NCI-H146 treated with DMSO at 0.1 percent for 48 hours (cell line): ENCODE results near the gene MAN2A1.
"Not testable (repeated sequence)": the region's sequence is repeated elsewhere in the genome, so short reads cannot be mapped to it uniquely, and the experiment has no call there.

Experiments
- DNase-seq: peaks from one replicate; lab custom pipeline; 2025; ENCODE audit not compliant: unreplicated experiment; lab: John Stamatoyannopoulos, UW

Gene MAN2A1

GRCh38 chr5:109750463-109750862 lies 60.7 kb downstream of the MAN2A1 start:
- DNase-seq: no peak

- DNase-seq: no peak
Observed at GRCh38 chr5:109753279-109753678, 63.6 kb downstream of the MAN2A1 start.

- no peak for DNase-seq
Observed at GRCh38 chr5:109754319-109754718, 64.6 kb downstream of the MAN2A1 start.

- DNase-seq: no peak
Observed at GRCh38 chr5:109755761-109756160, 66.0 kb downstream of the MAN2A1 start.

- DNase-seq: no peak
Observed at GRCh38 chr5:109756543-109757185, 66.9 kb downstream of the MAN2A1 start.

- DNase-seq: no peak
Observed at GRCh38 chr5:109757490-109757889, 67.8 kb downstream of the MAN2A1 start.

GRCh38 chr5:109759306-109759705 lies 69.6 kb downstream of the MAN2A1 start:
- DNase-seq: no peak

GRCh38 chr5:109760130-109760529 lies 70.4 kb downstream of the MAN2A1 start:
- not testable (repeated sequence) for DNase-seq

- DNase-seq: no peak
Observed at GRCh38 chr5:109762821-109763220, 73.1 kb downstream of the MAN2A1 start.

GRCh38 chr5:109767184-109767995 lies 77.7 kb downstream of the MAN2A1 start:
- DNase-seq: no peak

- DNase-seq: no peak
Observed at GRCh38 chr5:109767997-109768396, 78.3 kb downstream of the MAN2A1 start.

GRCh38 chr5:109769597-109770291 lies 80.0 kb downstream of the MAN2A1 start:
- no peak for DNase-seq

GRCh38 chr5:109775130-109775529 lies 85.4 kb downstream of the MAN2A1 start:
- no peak for DNase-seq

- no peak for DNase-seq
Observed at GRCh38 chr5:109779036-109779735, 89.5 kb downstream of the MAN2A1 start.

GRCh38 chr5:109784687-109785086 lies 95.0 kb downstream of the MAN2A1 start:
- no peak for DNase-seq

- no peak for DNase-seq
Observed at GRCh38 chr5:109786206-109786855, 96.6 kb downstream of the MAN2A1 start.

GRCh38 chr5:109788596-109788995 lies 98.9 kb downstream of the MAN2A1 start:
- no peak for DNase-seq

GRCh38 chr5:109792613-109793012 lies 102.9 kb downstream of the MAN2A1 start:
- no peak for DNase-seq

GRCh38 chr5:109803854-109804253 lies 114.1 kb downstream of the MAN2A1 start:
- no peak for DNase-seq

GRCh38 chr5:109805472-109805871 lies 115.7 kb downstream of the MAN2A1 start:
- no peak for DNase-seq

GRCh38 chr5:109805883-109806282 lies 116.2 kb downstream of the MAN2A1 start:
- DNase-seq: no peak
